Measurements from ENCODE around the gene PRDM15. TPM values are rescaled to one million over a fixed set of nuclear protein-coding genes. Genes with fewer than 3 reads are reported as not detected.
A peak's percentile ranks its signal among the peaks of the same experiment; 100 is the strongest.

Gene PRDM15
- total and polyA plus RNA-seq, 2 donors (not counting 1 experiment from before 2014, with no cell fraction given) = 2.3 to 3.6 TPM

GRCh38 chr21:41784456-41785102 lies 94.6 kb downstream of the PRDM15 start:
- Histone ChIP-seq H3K36me3 (ENCODE audit: control insufficient read depth, insufficient read depth, low read length) (no peaks in the 10 kb centered on the region), H4K20me1 (ENCODE audit: control insufficient read depth, extremely low read depth, insufficient read depth, low read length) (no peaks in the 10 kb centered on the region), H3K9me3 (ENCODE audit: control insufficient read depth, insufficient read depth, low read depth, low read length) (no peaks in the 10 kb centered on the region), H3K9ac (ENCODE audit: insufficient read depth, low read length) (no peak overlapping the region), H3K79me2 (ENCODE audit: control insufficient read depth, insufficient read depth, low read length) (no peaks in the 10 kb centered on the region), H3K4me3 (replicated peaks in 1 of 4; ENCODE audit: control extremely low read depth in 1 of 4, insufficient read depth in 1 of 4, low read depth in 3 of 4, low read length in 4 of 4) (no peak overlapping the region), H3K4me1 (ENCODE audit: control insufficient read depth, extremely low read depth, insufficient read depth, low read length) (no peaks in the 10 kb centered on the region), H3K4me2 (ENCODE audit: extremely low read depth, insufficient read depth, low read length) (no peak overlapping the region), H2AFZ (ENCODE audit: low read length) (no peak overlapping the region), H3K27me3 (ENCODE audit: control insufficient read depth, insufficient read depth, low read length) (peaks cover 9% of the 10 kb centered on the region), H3K27ac (ENCODE audit: insufficient read depth, low read length) (no peak overlapping the region)
- TF ChIP-seq EZH2 (IDR thresholded peaks at IDR 0.05; ENCODE audit: low read length, missing control alignments) (no peak), CTCF (conservative IDR thresholded peaks at IDR 0.05 in 1 of 2, IDR thresholded peaks at IDR 0.05 in 1 of 2; ENCODE audit: low read depth in 1 of 2, low read length in 2 of 2) (no peak)
- no peak for DNase-seq (ENCODE audit: low read depth in 2 of 2)

DNA sequence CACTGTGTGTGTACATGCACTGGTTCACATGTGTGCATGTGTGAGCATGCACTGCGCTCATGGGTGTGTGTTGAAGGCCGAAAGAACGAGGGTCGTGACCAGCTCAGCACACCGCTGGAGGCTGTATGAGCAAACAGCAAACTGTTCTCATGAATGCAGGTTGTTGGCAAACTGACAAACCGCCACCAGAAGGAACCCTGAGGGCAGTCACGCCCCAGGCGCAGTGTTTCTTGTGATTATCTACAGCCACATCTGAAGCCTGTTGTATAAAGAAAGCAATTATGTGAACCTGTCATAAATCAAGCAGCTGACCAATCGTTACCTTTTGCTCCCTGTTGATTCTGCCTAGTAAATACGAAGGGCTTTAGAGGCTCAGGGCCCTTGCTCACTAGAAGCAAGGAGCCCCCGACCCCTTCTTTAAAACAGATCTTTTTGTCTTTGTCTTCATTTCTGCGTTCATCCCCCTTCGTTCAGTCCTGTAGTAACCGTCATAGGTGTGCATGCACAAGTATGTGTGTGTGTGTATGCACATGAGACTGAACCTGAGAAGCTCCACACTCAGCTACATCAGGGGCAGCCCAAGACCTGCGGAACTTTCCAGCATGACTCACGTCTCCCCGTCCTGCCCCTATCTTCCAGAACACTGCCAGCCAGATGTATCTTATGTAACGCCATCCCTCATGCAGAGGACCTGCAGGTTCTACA lies 95.5 kb downstream of the PRDM15 start:
- H3K9me3 ChIP-seq (ENCODE audit: control insufficient read depth, insufficient read depth, low read depth, low read length) = no peaks in the 10 kb centered on the region
- H2AFZ ChIP-seq (ENCODE audit: low read length) = no peak overlapping the region
- H3K4me2 ChIP-seq (ENCODE audit: extremely low read depth, insufficient read depth, low read length) = no peak overlapping the region
- no peaks in the 10 kb centered on the region for H3K79me2 ChIP-seq (ENCODE audit: control insufficient read depth, insufficient read depth, low read length)
- peaks cover 10% of the 10 kb centered on the region for H3K27me3 ChIP-seq (ENCODE audit: control insufficient read depth, insufficient read depth, low read length)
- H3K36me3 ChIP-seq (ENCODE audit: control insufficient read depth, insufficient read depth, low read length) = no peaks in the 10 kb centered on the region
- no peak overlapping the region for H3K9ac ChIP-seq (ENCODE audit: insufficient read depth, low read length)
- no peak for TF ChIP-seq EZH2 (IDR thresholded peaks at IDR 0.05; ENCODE audit: low read length, missing control alignments)
- no peak for TF ChIP-seq CTCF (conservative IDR thresholded peaks at IDR 0.05 in 1 of 2, IDR thresholded peaks at IDR 0.05 in 1 of 2; ENCODE audit: low read depth in 1 of 2, low read length in 2 of 2)
- H3K27ac ChIP-seq (ENCODE audit: insufficient read depth, low read length) = no peak overlapping the region
- no peaks in the 10 kb centered on the region for H4K20me1 ChIP-seq (ENCODE audit: control insufficient read depth, extremely low read depth, insufficient read depth, low read length)
- DNase-seq (ENCODE audit: low read depth in 2 of 2) = peak in 1 of 2 donors; percentile 54
- no peak overlapping the region for H3K4me3 ChIP-seq (replicated peaks in 1 of 4; ENCODE audit: control extremely low read depth in 1 of 4, insufficient read depth in 1 of 4, low read depth in 3 of 4, low read length in 4 of 4)
- H3K4me1 ChIP-seq (ENCODE audit: control insufficient read depth, extremely low read depth, insufficient read depth, low read length) = no peaks in the 10 kb centered on the region

DNA sequence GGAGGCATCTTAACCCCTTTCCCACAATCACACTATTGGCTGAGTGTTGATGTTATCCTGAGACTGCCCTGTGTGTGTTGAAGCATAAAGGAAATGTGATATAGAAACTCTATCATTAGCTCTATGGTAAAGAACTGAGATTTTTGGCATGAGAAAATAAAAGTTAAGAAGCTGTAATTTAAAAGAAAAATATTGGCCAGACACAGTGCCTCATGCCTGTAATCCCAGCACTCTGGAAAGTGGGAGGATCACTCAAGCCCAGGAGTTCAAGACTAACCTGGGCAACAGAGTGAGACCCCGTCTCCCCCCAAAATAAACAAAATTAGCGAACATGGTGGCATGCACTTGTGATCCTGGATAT lies 98.1 kb downstream of the PRDM15 start:
- no peak for DNase-seq (ENCODE audit: low read depth in 2 of 2)
- Histone ChIP-seq H3K27ac (ENCODE audit: insufficient read depth, low read length) (no peak overlapping the region), H3K4me2 (ENCODE audit: extremely low read depth, insufficient read depth, low read length) (no peak overlapping the region), H3K27me3 (ENCODE audit: control insufficient read depth, insufficient read depth, low read length) (peaks cover 15% of the 10 kb centered on the region), H2AFZ (ENCODE audit: low read length) (no peak overlapping the region), H3K9ac (ENCODE audit: insufficient read depth, low read length) (no peak overlapping the region), H3K4me1 (ENCODE audit: control insufficient read depth, extremely low read depth, insufficient read depth, low read length) (no peaks in the 10 kb centered on the region), H3K4me3 (replicated peaks in 1 of 4; ENCODE audit: control extremely low read depth in 1 of 4, insufficient read depth in 1 of 4, low read depth in 3 of 4, low read length in 4 of 4) (no peak overlapping the region), H3K9me3 (ENCODE audit: control insufficient read depth, insufficient read depth, low read depth, low read length) (no peaks in the 10 kb centered on the region), H4K20me1 (ENCODE audit: control insufficient read depth, extremely low read depth, insufficient read depth, low read length) (no peaks in the 10 kb centered on the region), H3K79me2 (ENCODE audit: control insufficient read depth, insufficient read depth, low read length) (no peaks in the 10 kb centered on the region), H3K36me3 (ENCODE audit: control insufficient read depth, insufficient read depth, low read length) (no peaks in the 10 kb centered on the region)
- TF ChIP-seq EZH2 (IDR thresholded peaks at IDR 0.05; ENCODE audit: low read length, missing control alignments) (peak; percentile 11), CTCF (conservative IDR thresholded peaks at IDR 0.05 in 1 of 2, IDR thresholded peaks at IDR 0.05 in 1 of 2; ENCODE audit: low read depth in 1 of 2, low read length in 2 of 2) (no peak)

Data from fibroblast of lung (primary cell).